ENCODE measurements around the gene PFKL. TPM values are rescaled to one million over a fixed set of nuclear protein-coding genes. Genes with fewer than 3 reads are reported as not detected.

PFKL gene
- total and polyA plus RNA-seq, 4 donors: 48.0 to 115 (median 103) TPM

DNA sequence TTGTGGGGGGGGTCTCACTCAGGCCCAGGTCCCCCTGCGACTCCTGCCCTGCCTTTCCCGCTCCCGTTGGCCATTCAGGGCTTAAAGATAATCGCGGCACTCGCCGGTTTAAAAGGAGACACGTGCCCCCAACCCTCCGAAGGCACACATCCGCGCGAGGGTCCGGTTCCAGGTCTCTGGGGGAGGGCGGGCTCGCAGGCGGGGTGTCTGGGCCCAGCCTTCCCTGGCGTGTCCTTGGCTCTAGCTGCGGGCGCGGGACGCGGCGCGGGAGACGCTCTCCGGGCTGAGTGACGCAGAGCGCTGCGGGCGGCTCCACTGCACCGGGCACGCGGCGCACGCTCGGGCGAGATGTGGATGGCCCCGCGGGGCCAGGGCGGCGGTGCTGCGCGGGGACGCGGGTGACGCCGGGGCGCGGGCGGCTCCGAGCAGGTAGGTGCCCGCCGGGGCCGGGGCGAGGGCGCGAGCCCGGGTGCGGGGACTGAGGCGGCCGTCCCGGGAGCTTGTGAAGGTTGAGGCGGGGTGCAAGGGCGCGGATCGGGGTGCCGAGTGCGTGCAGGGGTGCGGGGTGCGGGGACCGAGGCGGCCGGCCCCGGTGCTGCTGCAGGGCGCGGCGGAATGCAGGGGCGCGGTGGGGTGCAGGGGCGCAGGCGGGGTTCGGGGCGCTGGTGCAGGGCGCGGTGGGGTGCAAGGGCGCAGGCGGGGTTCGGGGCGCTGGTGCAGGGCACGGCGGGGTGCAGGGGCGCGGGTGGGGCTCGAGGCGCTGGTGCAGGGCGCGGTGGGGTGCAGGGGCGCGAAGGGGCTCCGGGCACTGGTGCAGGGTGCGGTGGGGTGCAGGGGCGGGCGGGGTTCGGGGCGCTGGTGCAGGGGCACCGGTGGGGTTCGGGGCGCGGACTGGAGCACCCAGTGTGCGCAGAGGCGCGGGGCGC is 50.3 kb downstream of the PFKL start:
- H3K27ac ChIP-seq (ENCODE audit: low read depth in 1 of 2, low read length in 2 of 2): no peak overlapping the region
- peak in 1 of 2 donors; percentile 76 for DNase-seq
- no peak overlapping the region for H3K4me3 ChIP-seq (ENCODE audit: low read length in 2 of 2)
- H3K9me3 ChIP-seq (ENCODE audit: control insufficient read depth, low read length): no peaks in the 10 kb centered on the region
- H3K36me3 ChIP-seq (ENCODE audit: control insufficient read depth in 1 of 2, insufficient read depth in 2 of 2, low read length in 1 of 2): no peaks in the 10 kb centered on the region
- intact Hi-C loops (cut with DNase I): no loop called here
- no peak for ATAC-seq (ENCODE audit: low FRiP score)
- H3K4me1 ChIP-seq (ENCODE audit: control insufficient read depth in 1 of 2, insufficient read depth in 2 of 2, low read length in 2 of 2): no peaks in the 10 kb centered on the region
- whole genome bisulfite sequencing, 2 donors: 5 to 7% methylated on average over 78 to 113 of the region's 113 CpGs
- no peaks in the 10 kb centered on the region for H3K27me3 ChIP-seq (ENCODE audit: control insufficient read depth in 1 of 2, insufficient read depth in 2 of 2, low read length in 1 of 2)

DNA sequence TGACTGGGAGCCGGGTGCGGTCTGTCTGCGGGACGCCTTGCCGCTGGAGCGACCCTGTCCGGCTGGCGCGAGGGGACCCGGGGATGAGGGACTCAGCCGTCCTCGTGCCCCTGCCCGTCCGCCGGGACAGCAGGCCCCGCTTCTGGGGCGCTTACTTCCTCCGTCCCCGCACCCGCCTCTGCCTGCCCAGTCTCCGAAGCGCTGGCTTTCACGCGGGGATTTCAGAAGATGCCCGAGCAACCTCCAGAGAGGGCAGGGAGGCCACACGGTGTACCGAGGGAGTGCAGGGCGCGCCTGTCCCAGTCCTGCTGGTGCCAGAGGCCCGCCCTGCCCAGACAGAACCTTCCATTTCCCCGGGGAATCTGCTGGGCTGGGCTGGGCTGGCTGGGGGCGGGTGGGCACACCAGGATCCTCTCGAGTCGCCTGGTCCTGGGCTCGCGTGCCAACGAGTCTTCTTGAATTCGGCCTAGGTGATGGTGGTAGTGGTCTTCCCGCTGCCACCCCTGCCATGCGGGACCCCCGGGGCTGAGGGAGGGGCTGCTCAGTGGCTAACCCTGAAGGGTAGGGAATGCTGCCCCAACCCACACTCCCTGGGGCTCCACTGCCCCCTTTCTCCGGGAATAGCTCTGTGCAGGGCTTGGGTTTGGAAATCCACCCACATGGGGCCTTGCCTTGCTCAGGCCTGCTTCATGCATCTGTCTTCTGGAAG is 51.1 kb downstream of the PFKL start:
- DNase-seq: peak in 1 of 2 donors; percentile 74
- WGBS, 2 donors: 23 to 24% methylated on average over 32 to 42 of the region's 42 CpGs
- Histone ChIP-seq H3K4me1 (ENCODE audit: control insufficient read depth in 1 of 2, insufficient read depth in 2 of 2, low read length in 2 of 2) (no peaks in the 10 kb centered on the region), H3K27me3 (ENCODE audit: control insufficient read depth in 1 of 2, insufficient read depth in 2 of 2, low read length in 1 of 2) (no peaks in the 10 kb centered on the region), H3K36me3 (ENCODE audit: control insufficient read depth in 1 of 2, insufficient read depth in 2 of 2, low read length in 1 of 2) (no peaks in the 10 kb centered on the region), H3K27ac (ENCODE audit: low read depth in 1 of 2, low read length in 2 of 2) (no peak overlapping the region), H3K9me3 (ENCODE audit: control insufficient read depth, low read length) (no peaks in the 10 kb centered on the region), H3K4me3 (ENCODE audit: low read length in 2 of 2) (no peak overlapping the region)
- ATAC-seq (ENCODE audit: low FRiP score): no peak
- intact Hi-C loops (cut with DNase I): no loop called here

- no peaks in the 10 kb centered on the region for H3K4me1 ChIP-seq (ENCODE audit: control insufficient read depth in 1 of 2, insufficient read depth in 2 of 2, low read length in 2 of 2)
- ATAC-seq (ENCODE audit: low FRiP score) (no peak), DNase-seq (no peak)
- H3K4me3 ChIP-seq (ENCODE audit: low read length in 2 of 2): no peak overlapping the region
- H3K27ac ChIP-seq (ENCODE audit: low read depth in 1 of 2, low read length in 2 of 2): no peak overlapping the region
- H3K27me3 ChIP-seq (ENCODE audit: control insufficient read depth in 1 of 2, insufficient read depth in 2 of 2, low read length in 1 of 2): no peaks in the 10 kb centered on the region
- 84 to 89% methylated on average over 18 of the region's 18 CpGs for WGBS, 2 donors
- H3K36me3 ChIP-seq (ENCODE audit: control insufficient read depth in 1 of 2, insufficient read depth in 2 of 2, low read length in 1 of 2): no peaks in the 10 kb centered on the region
- H3K9me3 ChIP-seq (ENCODE audit: control insufficient read depth, low read length): no peaks in the 10 kb centered on the region
- intact Hi-C loops (cut with DNase I): no loop called here
Observed at GRCh38 chr21:44351535-44352252, 51.8 kb downstream of the PFKL start.

- WGBS, 2 donors: 69 to 79% methylated on average over 17 of the region's 17 CpGs
- intact Hi-C loops (cut with DNase I): no loop called here
- Histone ChIP-seq H3K36me3 (ENCODE audit: control insufficient read depth in 1 of 2, insufficient read depth in 2 of 2, low read length in 1 of 2) (no peaks in the 10 kb centered on the region), H3K27me3 (ENCODE audit: control insufficient read depth in 1 of 2, insufficient read depth in 2 of 2, low read length in 1 of 2) (no peaks in the 10 kb centered on the region), H3K4me1 (ENCODE audit: control insufficient read depth in 1 of 2, insufficient read depth in 2 of 2, low read length in 2 of 2) (no peaks in the 10 kb centered on the region), H3K4me3 (ENCODE audit: low read length in 2 of 2) (no peak overlapping the region), H3K27ac (ENCODE audit: low read depth in 1 of 2, low read length in 2 of 2) (no peak overlapping the region), H3K9me3 (ENCODE audit: control insufficient read depth, low read length) (no peaks in the 10 kb centered on the region)
- no peak for DNase-seq
- ATAC-seq (ENCODE audit: low FRiP score): no peak
Observed at GRCh38 chr21:44352253-44352860, 52.5 kb downstream of the PFKL start.

- no peaks in the 10 kb centered on the region for H3K4me1 ChIP-seq (ENCODE audit: control insufficient read depth in 1 of 2, insufficient read depth in 2 of 2, low read length in 2 of 2)
- no peaks in the 10 kb centered on the region for H3K27me3 ChIP-seq (ENCODE audit: control insufficient read depth in 1 of 2, insufficient read depth in 2 of 2, low read length in 1 of 2)
- peak; percentile 79 to 82 for DNase-seq
- WGBS, 2 donors: 74 to 76% methylated on average over 21 of the region's 21 CpGs
- ATAC-seq (ENCODE audit: low FRiP score): peak; percentile 58
- H3K9me3 ChIP-seq (ENCODE audit: control insufficient read depth, low read length): no peaks in the 10 kb centered on the region
- H3K4me3 ChIP-seq (ENCODE audit: low read length in 2 of 2): no peak within 1 kb of the TSS
- H3K27ac ChIP-seq (ENCODE audit: low read depth in 1 of 2, low read length in 2 of 2): no peak within 1 kb of the TSS
- H3K36me3 ChIP-seq (ENCODE audit: control insufficient read depth in 1 of 2, insufficient read depth in 2 of 2, low read length in 1 of 2): no peaks in the 10 kb centered on the region
- intact Hi-C loops (cut with DNase I): no loop called here
Observed at GRCh38 chr21:44353191-44353970, 53.5 kb downstream of the PFKL start, which contains the start of gene TRPM2. TRPM2 (plus strand) TSS chr21:44353621; CDS start chr21:44353701, 80 bp downstream.

DNA sequence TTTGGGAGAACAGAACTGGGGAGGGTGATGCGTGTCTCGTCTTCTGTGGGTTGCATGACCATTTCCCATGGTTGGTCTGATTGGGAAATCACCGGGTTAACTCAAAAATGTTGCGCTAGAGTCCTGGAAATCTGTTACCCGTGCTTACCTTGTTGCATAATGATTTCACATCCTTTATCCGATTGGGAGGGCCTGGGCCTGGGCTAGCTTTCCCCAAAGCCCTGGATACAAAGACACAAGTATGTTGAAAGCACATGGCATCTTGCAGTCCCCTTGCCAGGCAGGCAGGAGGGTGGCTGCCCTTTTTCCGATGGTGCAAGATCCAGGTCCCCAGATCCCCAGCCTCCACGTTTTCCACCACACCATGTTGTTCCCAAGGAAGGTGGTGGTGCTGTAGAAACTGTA is 54.1 kb downstream of the PFKL start:
- ATAC-seq (ENCODE audit: low FRiP score): no peak
- no peak for DNase-seq
- no peak overlapping the region for H3K27ac ChIP-seq (ENCODE audit: low read depth in 1 of 2, low read length in 2 of 2)
- WGBS, 2 donors: 71 to 73% methylated on average over 8 of the region's 8 CpGs
- no peak overlapping the region for H3K4me3 ChIP-seq (ENCODE audit: low read length in 2 of 2)
- H3K36me3 ChIP-seq (ENCODE audit: control insufficient read depth in 1 of 2, insufficient read depth in 2 of 2, low read length in 1 of 2): no peaks in the 10 kb centered on the region
- no peaks in the 10 kb centered on the region for H3K27me3 ChIP-seq (ENCODE audit: control insufficient read depth in 1 of 2, insufficient read depth in 2 of 2, low read length in 1 of 2)
- intact Hi-C loops (cut with DNase I): no loop called here
- H3K4me1 ChIP-seq (ENCODE audit: control insufficient read depth in 1 of 2, insufficient read depth in 2 of 2, low read length in 2 of 2): no peaks in the 10 kb centered on the region
- no peaks in the 10 kb centered on the region for H3K9me3 ChIP-seq (ENCODE audit: control insufficient read depth, low read length)

GRCh38 chr21:44354775-44355771 is 55.2 kb downstream of the PFKL start:
- H3K27me3 ChIP-seq (ENCODE audit: control insufficient read depth in 1 of 2, insufficient read depth in 2 of 2, low read length in 1 of 2): no peaks in the 10 kb centered on the region
- DNase-seq (no peak), ATAC-seq (ENCODE audit: low FRiP score) (no peak)
- H3K4me1 ChIP-seq (ENCODE audit: control insufficient read depth in 1 of 2, insufficient read depth in 2 of 2, low read length in 2 of 2): no peaks in the 10 kb centered on the region
- 80% methylated on average over 24 of the region's 24 CpGs for WGBS, 2 donors
- intact Hi-C loops (cut with DNase I): no loop called here
- H3K36me3 ChIP-seq (ENCODE audit: control insufficient read depth in 1 of 2, insufficient read depth in 2 of 2, low read length in 1 of 2): no peaks in the 10 kb centered on the region
- H3K4me3 ChIP-seq (ENCODE audit: low read length in 2 of 2): no peak overlapping the region
- H3K27ac ChIP-seq (ENCODE audit: low read depth in 1 of 2, low read length in 2 of 2): no peak overlapping the region
- H3K9me3 ChIP-seq (ENCODE audit: control insufficient read depth, low read length): no peaks in the 10 kb centered on the region

Data from aorta (tissue), 5 donors.